Measurements from ENCODE around the gene SHANK1.
A peak's percentile ranks its signal among the peaks of the same experiment; 100 is the strongest.

Gene SHANK1

GRCh38 chr19:50661766-50662650 is 57.6 kb downstream of the SHANK1 start:
- no peak for DNase-seq

GRCh38 chr19:50661023-50661422 is 58.6 kb downstream of the SHANK1 start:
- no peak for DNase-seq

GRCh38 chr19:50660088-50660366 is 59.6 kb downstream of the SHANK1 start:
- no peak for DNase-seq

- peak in 1 of 56 donors; percentile 44 for DNase-seq
Observed at GRCh38 chr19:50659318-50660087, 60.1 kb downstream of the SHANK1 start.

GRCh38 chr19:50658441-50659317 is 60.9 kb downstream of the SHANK1 start:
- peak in 55 of 56 donors; percentile 24 to 91 (median 74) for DNase-seq

GRCh38 chr19:50657712-50658440 is 61.7 kb downstream of the SHANK1 start:
- peak; percentile 46 to 100 (median 97) for DNase-seq

- DNase-seq, result no peak
Observed at GRCh38 chr19:50657222-50657669, 62.4 kb downstream of the SHANK1 start.

GRCh38 chr19:50654882-50655281 is 64.7 kb downstream of the SHANK1 start:
- no peak for DNase-seq

- no peak for DNase-seq
Observed at GRCh38 chr19:50652722-50653121, 66.9 kb downstream of the SHANK1 start.

- DNase-seq, result no peak
Observed at GRCh38 chr19:50651174-50651573, 68.4 kb downstream of the SHANK1 start.

GRCh38 chr19:50649433-50650391 is 69.9 kb downstream of the SHANK1 start, which contains the start of gene C19orf81:
C19orf81 (plus strand) TSS chr19:50649445; CDS start chr19:50649445, 0 bp downstream.
- DNase-seq, result peak in 13 of 56 donors; percentile 3 to 41 (median 15)

- DNase-seq, result no peak
Observed at GRCh38 chr19:50648659-50649058, 70.9 kb downstream of the SHANK1 start.

- no peak for DNase-seq
Observed at GRCh38 chr19:50647879-50648615, 71.6 kb downstream of the SHANK1 start.

GRCh38 chr19:50646074-50646807 is 73.4 kb downstream of the SHANK1 start:
- DNase-seq, result no peak

GRCh38 chr19:50645107-50645506 is 74.5 kb downstream of the SHANK1 start:
- no peak for DNase-seq

GRCh38 chr19:50644315-50644915 is 75.2 kb downstream of the SHANK1 start:
- DNase-seq, result no peak

GRCh38 chr19:50640368-50640767 is 79.2 kb downstream of the SHANK1 start:
- DNase-seq, result no peak
